Measurements from ENCODE around the gene TSPAN18. TPM values are rescaled to one million over a fixed set of nuclear protein-coding genes. Genes with fewer than 3 reads are reported as not detected.

TSPAN18 gene
- total RNA-seq, 2 donors from 2014 or later: 2.0 to 7.7 TPM

- ATAC-seq (ENCODE audit: insufficient number of reproducible peaks, low FRiP score, low read depth) (no peak), DNase-seq (ENCODE audit: low spot score) (no peak)
- Histone ChIP-seq H3K4me3 (no peak overlapping the region), H3K4me1 (ENCODE audit: control insufficient read depth in 1 of 2, low read depth in 2 of 2) (no peaks in the 10 kb centered on the region), H3K36me3 (no peaks in the 10 kb centered on the region), H3K9me3 (no peaks in the 10 kb centered on the region), H3K27me3 (replicated peaks; ENCODE audit: insufficient read depth) (no peaks in the 10 kb centered on the region), H3K27ac (no peak overlapping the region)
- no peak for TF ChIP-seq CTCF (IDR thresholded peaks at IDR 0.05)
Observed at GRCh38 chr11:44718612-44719390, 8.0 kb upstream of the TSPAN18 start.

GRCh38 chr11:44725016-44725685 is 1.6 kb upstream of the TSPAN18 start:
- DNase-seq (ENCODE audit: low spot score): no peak
- Histone ChIP-seq H3K4me3 (no peak overlapping the region), H3K36me3 (no peaks in the 10 kb centered on the region), H3K27ac (no peak overlapping the region), H3K9me3 (no peaks in the 10 kb centered on the region), H3K4me1 (ENCODE audit: control insufficient read depth in 1 of 2, low read depth in 2 of 2) (peaks cover 5 to 24% of the 10 kb centered on the region in 2 donors), H3K27me3 (replicated peaks; ENCODE audit: insufficient read depth) (no peaks in the 10 kb centered on the region)
- ATAC-seq (ENCODE audit: insufficient number of reproducible peaks, low FRiP score, low read depth): no peak
- TF ChIP-seq CTCF (IDR thresholded peaks at IDR 0.05): no peak

GRCh38 chr11:44725757-44726282 is 942 bp upstream of the TSPAN18 start:
- no peaks in the 10 kb centered on the region for H3K36me3 ChIP-seq
- TF ChIP-seq CTCF (IDR thresholded peaks at IDR 0.05): no peak
- H3K27ac ChIP-seq: no peak overlapping the region
- DNase-seq (ENCODE audit: low spot score) (no peak), ATAC-seq (ENCODE audit: insufficient number of reproducible peaks, low FRiP score, low read depth) (no peak)
- no peaks in the 10 kb centered on the region for H3K9me3 ChIP-seq
- H3K4me3 ChIP-seq: no peak overlapping the region
- H3K4me1 ChIP-seq (ENCODE audit: control insufficient read depth in 1 of 2, low read depth in 2 of 2): peaks cover 5 to 24% of the 10 kb centered on the region in 2 donors
- H3K27me3 ChIP-seq (replicated peaks; ENCODE audit: insufficient read depth): no peaks in the 10 kb centered on the region

GRCh38 chr11:44727114-44727372 is 281 bp downstream of the TSPAN18 start:
- no peak overlapping the region for H3K27ac ChIP-seq
- H3K27me3 ChIP-seq (replicated peaks; ENCODE audit: insufficient read depth): no peaks in the 10 kb centered on the region
- no peak for TF ChIP-seq CTCF (IDR thresholded peaks at IDR 0.05)
- H3K36me3 ChIP-seq: no peaks in the 10 kb centered on the region
- peaks cover 5 to 24% of the 10 kb centered on the region in 2 donors for H3K4me1 ChIP-seq (ENCODE audit: control insufficient read depth in 1 of 2, low read depth in 2 of 2)
- no peak for ATAC-seq (ENCODE audit: insufficient number of reproducible peaks, low FRiP score, low read depth)
- no peak for DNase-seq (ENCODE audit: low spot score)
- H3K4me3 ChIP-seq: peak overlapping the region; percentile 86
- no peaks in the 10 kb centered on the region for H3K9me3 ChIP-seq
